ENCODE measurements around the gene GZMM. TPM values are rescaled to one million over a fixed set of nuclear protein-coding genes. Genes with fewer than 3 reads are reported as not detected.

The GZMM gene
- total RNA-seq, result 10 to 100 TPM; 25.5 to 28.7 TPM
- polyA plus RNA-seq, result 100 to 1,000 TPM in 1 of 2 donors, 10 to 100 TPM in 1; 82.1 to 122 TPM

- Histone ChIP-seq H3K4me3 (ENCODE audit: low read length in 2 of 2) (peak within 1 kb of the TSS; percentile 61 to 72), H3K27me3 (ENCODE audit: insufficient read depth, low read length) (no peaks in the 10 kb centered on the region), H3K4me1 (ENCODE audit: insufficient read depth, low read length) (peaks cover 23% of the 10 kb centered on the region), H3K9me3 (ENCODE audit: control insufficient read depth in 1 of 2, low read length in 2 of 2) (no peaks in the 10 kb centered on the region), H3K36me3 (ENCODE audit: insufficient read depth, low read length) (no peaks in the 10 kb centered on the region), H3K27ac (ENCODE audit: low read depth, low read length) (peak within 1 kb of the TSS; percentile 72)
- intact Hi-C loops (cut with micrococcal nuclease), result loop anchor here (1.0 to 2.0 kb wide), 2 partner anchors 13 to 33 kb away; partner anchors contain the start of gene CDC34
- Mint-ChIP-seq H3K9me3 (no peaks in the 10 kb centered on the region), H3K4me3 (peak within 1 kb of the TSS; percentile 81 to 94 (median 88)), H3K27ac (peak within 1 kb of the TSS; percentile 85 to 95 (median 91)), H3K27me3 (no peaks in the 10 kb centered on the region), H3K36me3 (peaks cover 0 to 11% of the 10 kb centered on the region in 2 donors), H3K4me1 (peaks cover 14 to 26% (median 18%) of the 10 kb centered on the region in 4 donors)
- CTCF ChIA-PET (ENCODE audit: partially characterized antibody), result no interaction called here
- POLR2A ChIA-PET (ENCODE audit: partially characterized antibody), result interaction anchor here (1.0 to 7.2 kb wide), 5 partner anchors 12 to 37 kb away, joined by 3 to 52 read pairs (median 7); partner anchors contain the start of genes BSG, CDC34 and TPGS1
- peak; percentile 82 to 86 (median 84) for DNase-seq
Observed at GRCh38 chr19:543910-544608, at the start of gene GZMM. Gene GZMM (plus strand): TSS chr19:544053. CDS start chr19:544072, 19 bp downstream.

- peaks cover 5 to 7% of the 10 kb centered on the region in 2 donors for H3K27me3 Mint-ChIP-seq
- ChIA-PET CTCF (ENCODE audit: partially characterized antibody) (interaction anchor here (1.4 to 1.5 kb wide), 2 partner anchors 12 to 16 kb away, joined by 4 to 6 read pairs; no protein-coding TSS in a partner anchor), POLR2A (ENCODE audit: partially characterized antibody) (interaction anchor here (0.9 kb wide), 1 partner anchor 12 kb away, joined by 4 read pairs; no protein-coding TSS in a partner anchor)
Observed at GRCh38 chr19:494171-495080, 49.4 kb upstream of the GZMM start.

DNA sequence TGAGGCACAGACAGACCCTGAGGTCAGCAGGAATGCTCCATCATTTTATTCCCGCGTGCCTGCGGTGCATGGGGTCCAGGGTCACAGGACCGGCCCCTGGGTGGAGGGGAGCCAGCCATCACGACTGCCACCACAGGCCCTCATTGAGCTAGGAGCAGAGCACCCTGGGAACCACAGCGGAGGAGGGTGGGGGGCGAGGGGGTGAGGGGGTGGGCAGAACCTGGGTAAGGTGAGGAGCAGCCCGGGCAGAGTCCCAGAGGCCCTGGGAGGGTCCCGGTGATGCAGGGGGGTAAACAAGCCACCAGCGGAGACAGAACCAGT lies 48.8 kb upstream of the GZMM start:
- no peak for DNase-seq
- Mint-ChIP-seq H3K27ac (peak overlapping the region in 2 of 7 donors; percentile 65 to 69), H3K36me3 (no peaks in the 10 kb centered on the region), H3K4me3 (no peak overlapping the region), H3K27me3 (peaks cover 6 to 7% of the 10 kb centered on the region in 2 donors), H3K9me3 (no peaks in the 10 kb centered on the region), H3K4me1 (peaks cover 2 to 6% (median 5%) of the 10 kb centered on the region in 4 donors)
- Histone ChIP-seq H3K4me1 (ENCODE audit: insufficient read depth, low read length) (no peaks in the 10 kb centered on the region), H3K4me3 (ENCODE audit: low read length in 2 of 2) (no peak overlapping the region), H3K27me3 (ENCODE audit: insufficient read depth, low read length) (peaks cover 13% of the 10 kb centered on the region), H3K9me3 (ENCODE audit: control insufficient read depth in 1 of 2, low read length in 2 of 2) (no peaks in the 10 kb centered on the region), H3K36me3 (ENCODE audit: insufficient read depth, low read length) (no peaks in the 10 kb centered on the region), H3K27ac (ENCODE audit: low read depth, low read length) (no peak overlapping the region)
- intact Hi-C loops (cut with micrococcal nuclease), result no loop called here
- ChIA-PET CTCF (ENCODE audit: partially characterized antibody) (interaction anchor here (1.5 kb wide), 1 partner anchor 16 kb away, joined by 6 read pairs; no protein-coding TSS in a partner anchor), POLR2A (ENCODE audit: partially characterized antibody) (interaction anchor here (0.8 to 1.1 kb wide), 3 partner anchors 11 to 16 kb away, joined by 3 to 5 read pairs (median 4); no protein-coding TSS in a partner anchor)

More at GRCh38 chr19:494171-495080, 49.4 kb upstream of the GZMM start:
- Histone ChIP-seq H3K27ac (ENCODE audit: low read depth, low read length) (no peak overlapping the region), H3K4me3 (ENCODE audit: low read length in 2 of 2) (no peak overlapping the region), H3K9me3 (ENCODE audit: control insufficient read depth in 1 of 2, low read length in 2 of 2) (no peaks in the 10 kb centered on the region), H3K4me1 (ENCODE audit: insufficient read depth, low read length) (no peaks in the 10 kb centered on the region), H3K36me3 (ENCODE audit: insufficient read depth, low read length) (no peaks in the 10 kb centered on the region), H3K27me3 (ENCODE audit: insufficient read depth, low read length) (peaks cover 12% of the 10 kb centered on the region)
- peak in 1 of 5 donors; percentile 36 for DNase-seq
- H3K27ac Mint-ChIP-seq, result peak overlapping the region in 1 of 7 donors; percentile 32
- H3K9me3 Mint-ChIP-seq, result no peaks in the 10 kb centered on the region
- H3K36me3 Mint-ChIP-seq, result no peaks in the 10 kb centered on the region
- H3K4me3 Mint-ChIP-seq, result no peak overlapping the region
- H3K4me1 Mint-ChIP-seq, result peaks cover 2 to 11% (median 5%) of the 10 kb centered on the region in 4 donors
- intact Hi-C loops (cut with micrococcal nuclease), result no loop called here

DNA sequence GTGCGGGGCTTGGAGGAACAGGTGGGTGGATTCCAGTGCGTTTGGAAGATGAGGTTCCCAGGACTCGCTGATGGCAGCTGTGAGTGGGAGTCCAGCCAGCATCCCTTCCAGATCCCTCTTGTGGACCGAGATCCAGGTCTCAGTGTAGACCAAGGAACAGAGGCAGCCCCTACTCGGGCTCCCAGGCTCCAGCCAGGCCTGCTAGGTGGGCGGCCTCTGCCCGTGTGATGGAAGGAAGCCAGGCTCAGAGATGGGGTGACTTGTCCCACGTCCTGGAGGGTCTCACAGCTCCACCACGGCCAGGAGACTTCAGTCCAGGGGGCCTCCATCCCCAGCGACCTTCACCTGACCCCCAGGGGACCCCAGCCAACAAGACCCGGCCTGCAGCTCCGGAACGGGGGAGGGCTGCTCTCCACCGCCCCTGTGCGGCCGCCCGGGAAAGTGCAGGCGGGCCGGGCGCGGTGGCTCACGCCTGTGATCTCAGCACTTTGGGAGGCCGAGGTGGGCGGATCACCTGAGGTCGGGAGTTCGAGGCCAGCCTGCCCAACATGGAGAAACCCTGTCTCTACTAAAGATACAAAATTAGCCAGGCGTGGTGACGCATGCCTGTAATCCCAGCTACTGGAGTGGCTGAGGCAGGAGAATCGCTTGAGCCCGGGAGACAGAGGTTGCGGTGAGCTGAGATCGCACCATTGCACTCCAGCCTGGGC lies 48.3 kb upstream of the GZMM start:
- Histone ChIP-seq H3K27me3 (ENCODE audit: insufficient read depth, low read length) (peaks cover 13% of the 10 kb centered on the region), H3K9me3 (ENCODE audit: control insufficient read depth in 1 of 2, low read length in 2 of 2) (no peaks in the 10 kb centered on the region), H3K4me3 (ENCODE audit: low read length in 2 of 2) (no peak overlapping the region), H3K27ac (ENCODE audit: low read depth, low read length) (no peak overlapping the region), H3K36me3 (ENCODE audit: insufficient read depth, low read length) (no peaks in the 10 kb centered on the region), H3K4me1 (ENCODE audit: insufficient read depth, low read length) (no peaks in the 10 kb centered on the region)
- H3K9me3 Mint-ChIP-seq, result no peaks in the 10 kb centered on the region
- H3K36me3 Mint-ChIP-seq, result no peaks in the 10 kb centered on the region
- peak; percentile 39 to 58 (median 49) for DNase-seq
- H3K4me1 Mint-ChIP-seq, result peaks cover 0 to 6% (median 4%) of the 10 kb centered on the region in 4 donors
- CTCF ChIA-PET (ENCODE audit: partially characterized antibody), result interaction anchor here (1.3 to 1.5 kb wide), 2 partner anchors 11 to 15 kb away, joined by 6 to 7 read pairs; no protein-coding TSS in a partner anchor
- H3K27me3 Mint-ChIP-seq, result peaks cover 6 to 7% of the 10 kb centered on the region in 2 donors
- POLR2A ChIA-PET (ENCODE audit: partially characterized antibody), result interaction anchor here (0.8 to 1.1 kb wide), 3 partner anchors 11 to 15 kb away, joined by 3 to 5 read pairs (median 4); no protein-coding TSS in a partner anchor
- peak overlapping the region in 4 of 7 donors; percentile 18 to 69 (median 44) for H3K27ac Mint-ChIP-seq
- intact Hi-C loops (cut with micrococcal nuclease), result no loop called here
- no peak overlapping the region for H3K4me3 Mint-ChIP-seq

GRCh38 chr19:496112-496665 lies 47.7 kb upstream of the GZMM start, which contains the start of gene MADCAM1:
Gene MADCAM1 (plus strand): TSS chr19:496486. CDS start chr19:496500, 14 bp downstream.
- no peak within 1 kb of the TSS for H3K4me3 ChIP-seq (ENCODE audit: low read length in 2 of 2)
- peaks cover 6 to 7% of the 10 kb centered on the region in 2 donors for H3K27me3 Mint-ChIP-seq
- POLR2A ChIA-PET (ENCODE audit: partially characterized antibody), result interaction anchor here (1.1 kb wide), 1 partner anchor 14 kb away, joined by 5 read pairs; no protein-coding TSS in a partner anchor
- no peaks in the 10 kb centered on the region for H3K36me3 ChIP-seq (ENCODE audit: insufficient read depth, low read length)
- H3K36me3 Mint-ChIP-seq, result no peaks in the 10 kb centered on the region
- peaks cover 13% of the 10 kb centered on the region for H3K27me3 ChIP-seq (ENCODE audit: insufficient read depth, low read length)
- CTCF ChIA-PET (ENCODE audit: partially characterized antibody), result interaction anchor here (1.3 to 1.5 kb wide), 2 partner anchors 10 to 14 kb away, joined by 6 to 7 read pairs; no protein-coding TSS in a partner anchor
- intact Hi-C loops (cut with micrococcal nuclease), result no loop called here
- H3K9me3 ChIP-seq (ENCODE audit: control insufficient read depth in 1 of 2, low read length in 2 of 2), result no peaks in the 10 kb centered on the region
- H3K4me1 Mint-ChIP-seq, result peaks cover 0 to 6% (median 4%) of the 10 kb centered on the region in 4 donors
- DNase-seq, result no peak
- H3K9me3 Mint-ChIP-seq, result no peaks in the 10 kb centered on the region
- H3K27ac ChIP-seq (ENCODE audit: low read depth, low read length), result no peak within 1 kb of the TSS
- H3K4me3 Mint-ChIP-seq, result no peak within 1 kb of the TSS
- peak within 1 kb of the TSS in 4 of 7 donors; percentile 18 to 69 (median 44) for H3K27ac Mint-ChIP-seq
- H3K4me1 ChIP-seq (ENCODE audit: insufficient read depth, low read length), result no peaks in the 10 kb centered on the region

- H3K27ac Mint-ChIP-seq, result no peak overlapping the region
- peaks cover 6 to 7% of the 10 kb centered on the region in 2 donors for H3K27me3 Mint-ChIP-seq
- POLR2A ChIA-PET (ENCODE audit: partially characterized antibody), result no interaction called here
- no peaks in the 10 kb centered on the region for H3K4me1 ChIP-seq (ENCODE audit: insufficient read depth, low read length)
- H3K4me3 Mint-ChIP-seq, result no peak overlapping the region
- CTCF ChIA-PET (ENCODE audit: partially characterized antibody), result no interaction called here
- no peaks in the 10 kb centered on the region for H3K9me3 Mint-ChIP-seq
- H3K27ac ChIP-seq (ENCODE audit: low read depth, low read length), result no peak overlapping the region
- no peak overlapping the region for H3K4me3 ChIP-seq (ENCODE audit: low read length in 2 of 2)
- no peaks in the 10 kb centered on the region for H3K36me3 Mint-ChIP-seq
- H3K9me3 ChIP-seq (ENCODE audit: control insufficient read depth in 1 of 2, low read length in 2 of 2), result no peaks in the 10 kb centered on the region
- peaks cover 0 to 6% (median 4%) of the 10 kb centered on the region in 4 donors for H3K4me1 Mint-ChIP-seq
- no peaks in the 10 kb centered on the region for H3K36me3 ChIP-seq (ENCODE audit: insufficient read depth, low read length)
- peak in 1 of 5 donors; percentile 12 for DNase-seq
- intact Hi-C loops (cut with micrococcal nuclease), result no loop called here
- peaks cover 13% of the 10 kb centered on the region for H3K27me3 ChIP-seq (ENCODE audit: insufficient read depth, low read length)
Observed at GRCh38 chr19:496986-497385, 46.9 kb upstream of the GZMM start.

All from CD4-positive, alpha-beta memory T cell (primary cell).